Measurements from ENCODE around the gene FER.

- no peak for TF ChIP-seq CTCF (IDR thresholded peaks at IDR 0.05; ENCODE audit: poor library complexity)
- no peak for TF ChIP-seq EZH2phosphoT487 (IDR thresholded peaks at IDR 0.05; ENCODE audit: low read depth, severe bottlenecking, unreplicated experiment)
- TF ChIP-seq EZH2 (IDR thresholded peaks at IDR 0.05; ENCODE audit: borderline replicate concordance) = no peak
Measured at GRCh38 chr5:108941746-108942145, 194.0 kb downstream of the FER start.
